Measurements from ENCODE around the gene PTPN3. TPM values are rescaled to one million over a fixed set of nuclear protein-coding genes. Genes with fewer than 3 reads are reported as not detected.

Gene PTPN3
- total and polyA plus RNA-seq, 2 donors (not counting 1 experiment from before 2014, with no cell fraction given): not detected

DNA sequence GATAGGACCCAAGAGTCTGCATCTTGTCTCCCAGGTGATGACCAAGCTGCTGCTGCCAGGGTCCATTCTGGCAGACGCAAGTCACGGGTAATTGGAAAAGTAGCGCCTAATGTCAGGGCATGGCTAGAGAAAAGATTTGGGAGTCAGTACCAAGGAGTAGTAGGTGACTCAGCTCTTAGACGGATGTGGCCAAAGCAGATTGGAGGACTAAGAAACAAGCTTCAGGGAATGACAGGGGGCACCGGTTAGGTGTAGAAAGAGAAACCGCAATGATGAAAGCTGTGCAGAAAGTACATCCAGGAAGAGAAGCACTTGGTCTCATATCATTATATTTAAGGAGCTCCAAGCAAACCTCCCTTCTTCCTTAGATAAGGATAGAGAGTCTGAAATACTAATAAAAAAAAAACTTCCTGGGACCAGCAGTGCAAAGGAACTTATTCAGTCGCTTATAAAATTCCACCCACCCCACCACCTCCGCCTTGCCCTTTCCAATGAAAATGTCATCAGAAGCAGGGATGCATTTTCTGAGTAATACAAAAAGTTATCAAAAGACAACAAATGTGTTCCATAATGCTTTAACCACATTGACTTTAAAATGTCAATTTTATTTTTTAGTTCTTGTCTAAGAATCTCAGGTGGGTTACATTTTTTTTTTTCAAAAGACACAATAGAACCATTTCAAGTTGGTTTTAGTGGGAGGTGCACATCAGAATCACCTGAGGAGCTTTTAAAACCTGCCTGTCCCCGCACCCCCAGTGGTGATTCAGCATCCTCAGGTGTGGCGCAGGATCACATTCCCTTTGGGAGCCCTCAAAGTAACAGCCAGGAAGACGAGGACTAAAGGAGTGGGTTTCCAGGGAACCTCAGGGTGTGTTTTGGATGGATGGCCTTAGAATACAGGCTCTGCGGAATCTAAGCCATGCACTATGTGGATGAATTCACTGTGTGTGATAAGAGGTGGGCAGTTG lies 31.2 kb downstream of the PTPN3 start:
- Histone ChIP-seq H3K27ac (ENCODE audit: low read length in 2 of 2) (no peak overlapping the region), H3K9me3 (ENCODE audit: control extremely low read depth in 1 of 3, control insufficient read depth in 2 of 3, insufficient read depth in 1 of 3, low read length in 2 of 3) (no peaks in the 10 kb centered on the region), H3K36me3 (replicated peaks in 1 of 2; ENCODE audit: control extremely low read depth in 1 of 2, control insufficient read depth in 1 of 2, extremely low read depth in 1 of 2, insufficient read depth in 2 of 2, low read length in 1 of 2) (no peaks in the 10 kb centered on the region), H3K4me1 (ENCODE audit: control insufficient read depth in 2 of 2, insufficient read depth in 2 of 2, low read length in 2 of 2) (no peaks in the 10 kb centered on the region), H4K20me1 (ENCODE audit: control insufficient read depth, insufficient read depth, low read length, poor library complexity, severe bottlenecking) (no peaks in the 10 kb centered on the region), H3K4me3 (ENCODE audit: control extremely low read depth in 1 of 5, extremely low read depth in 1 of 5, insufficient read depth in 1 of 5, low read depth in 2 of 5, low read length in 4 of 5) (no peak overlapping the region), H3K79me2 (ENCODE audit: control insufficient read depth, insufficient read depth, low read length) (no peaks in the 10 kb centered on the region), H3K9ac (ENCODE audit: low read length) (no peak overlapping the region), H3K27me3 (replicated peaks in 1 of 4; ENCODE audit: control extremely low read depth in 1 of 4, control insufficient read depth in 3 of 4, insufficient read depth in 4 of 4, low read length in 3 of 4) (peaks cover 0 to 11% (median 3%) of the 10 kb centered on the region in 4 experiments), H3K4me2 (replicated peaks; ENCODE audit: low read depth, low read length, poor library complexity, severe bottlenecking) (no peak overlapping the region), H2AFZ (ENCODE audit: insufficient read depth, low read depth, low read length, poor library complexity, severe bottlenecking) (no peak overlapping the region)
- ChIA-PET POLR2A (no interaction called here), CTCF (interaction anchor here (0.9 to 1.9 kb wide), 8 partner anchors 10 to 513 kb away, joined by 3 to 5 read pairs (median 4); no protein-coding TSS in a partner anchor)
- TF ChIP-seq, protein P1, sequence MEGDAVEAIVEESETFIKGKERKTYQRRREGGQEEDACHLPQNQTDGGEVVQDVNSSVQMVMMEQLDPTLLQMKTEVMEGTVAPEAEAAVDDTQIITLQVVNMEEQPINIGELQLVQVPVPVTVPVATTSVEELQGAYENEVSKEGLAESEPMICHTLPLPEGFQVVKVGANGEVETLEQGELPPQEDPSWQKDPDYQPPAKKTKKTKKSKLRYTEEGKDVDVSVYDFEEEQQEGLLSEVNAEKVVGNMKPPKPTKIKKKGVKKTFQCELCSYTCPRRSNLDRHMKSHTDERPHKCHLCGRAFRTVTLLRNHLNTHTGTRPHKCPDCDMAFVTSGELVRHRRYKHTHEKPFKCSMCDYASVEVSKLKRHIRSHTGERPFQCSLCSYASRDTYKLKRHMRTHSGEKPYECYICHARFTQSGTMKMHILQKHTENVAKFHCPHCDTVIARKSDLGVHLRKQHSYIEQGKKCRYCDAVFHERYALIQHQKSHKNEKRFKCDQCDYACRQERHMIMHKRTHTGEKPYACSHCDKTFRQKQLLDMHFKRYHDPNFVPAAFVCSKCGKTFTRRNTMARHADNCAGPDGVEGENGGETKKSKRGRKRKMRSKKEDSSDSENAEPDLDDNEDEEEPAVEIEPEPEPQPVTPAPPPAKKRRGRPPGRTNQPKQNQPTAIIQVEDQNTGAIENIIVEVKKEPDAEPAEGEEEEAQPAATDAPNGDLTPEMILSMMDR (IDR thresholded peaks at IDR 0.05): no peak
- TF ChIP-seq EZH2 (IDR thresholded peaks at IDR 0.05; ENCODE audit: borderline replicate concordance, insufficient read depth, low read depth, low read length, poor library complexity, severe bottlenecking): no peak
- intact Hi-C loops (cut with micrococcal nuclease): loop anchor here (5.0 kb wide), 1 partner anchor 65 kb away; no protein-coding TSS in a partner anchor
- H3K27me3 Mint-ChIP-seq: peaks cover 41% of the 10 kb centered on the region
- WGBS (ENCODE audit: insufficient coverage): 81% methylated on average over 8 of the region's 12 CpGs
- no peak for DNase-seq
- no peak for ATAC-seq (ENCODE audit: low read depth)
- H3K9me3 Mint-ChIP-seq (ENCODE audit: insufficient read depth): no peaks in the 10 kb centered on the region
- H3K27ac Mint-ChIP-seq: no peak overlapping the region
- H3K4me1 Mint-ChIP-seq: no peaks in the 10 kb centered on the region
- H3K4me3 Mint-ChIP-seq: no peak overlapping the region

Measured in B cell (primary cell).